Neural crest cell (in vitro differentiated cells): Measurements from ENCODE around the gene ARX. TPM values are rescaled to one million over a fixed set of nuclear protein-coding genes. Genes with fewer than 3 reads are reported as not detected.

ENCODE experiments used
- DNase-seq: peaks from one replicate; pipeline ENCODE4 v3.0.0; 2021; ENCODE audit warnings: low read depth, mixed read lengths, low spot score
- H3K27ac Mint-ChIP-seq: one replicate; pipeline ENCODE4 v1.8.0; 2021; ENCODE audit warnings: mild to moderate bottlenecking, mixed read lengths; ENCODE audit not compliant: unreplicated experiment
- H3K27me3 Mint-ChIP-seq: 2 replicates; pipeline ENCODE4 v1.8.0; 2021; ENCODE audit warnings: low read depth, mild to moderate bottlenecking, mixed read lengths
- H3K36me3 Mint-ChIP-seq: 2 replicates; pipeline ENCODE4 v1.8.0; 2021; ENCODE audit warnings: low read depth, mild to moderate bottlenecking, mixed read lengths
- H3K4me1 Mint-ChIP-seq: 2 replicates; pipeline ENCODE4 v1.8.0; 2021; ENCODE audit warnings: mixed read lengths
- H3K4me3 Mint-ChIP-seq: one replicate; pipeline ENCODE4 v1.8.0; 2021; ENCODE audit warnings: mild to moderate bottlenecking, mixed read lengths
- H3K9me3 Mint-ChIP-seq: 2 replicates; pipeline ENCODE4 v1.8.0; 2021; ENCODE audit warnings: mixed read lengths
- total RNA-seq: library from RNA; stranded (reverse); gene quantifications from 2 replicates; pipeline ENCODE4 v1.2.1, GENCODE V29; 2021
- TF ChIP-seq, protein P1 (sequence below): fragments of 200-600 bp; sonication (generic); conservative IDR thresholded peaks from 2 replicates; pipeline ENCODE4 v1.5.0; 2021; ENCODE audit warnings: antibody characterized with exemption, mild to moderate bottlenecking

Gene ARX
- total RNA-seq, 1 donor from 2014 or later, result 0.16 TPM

DNA sequence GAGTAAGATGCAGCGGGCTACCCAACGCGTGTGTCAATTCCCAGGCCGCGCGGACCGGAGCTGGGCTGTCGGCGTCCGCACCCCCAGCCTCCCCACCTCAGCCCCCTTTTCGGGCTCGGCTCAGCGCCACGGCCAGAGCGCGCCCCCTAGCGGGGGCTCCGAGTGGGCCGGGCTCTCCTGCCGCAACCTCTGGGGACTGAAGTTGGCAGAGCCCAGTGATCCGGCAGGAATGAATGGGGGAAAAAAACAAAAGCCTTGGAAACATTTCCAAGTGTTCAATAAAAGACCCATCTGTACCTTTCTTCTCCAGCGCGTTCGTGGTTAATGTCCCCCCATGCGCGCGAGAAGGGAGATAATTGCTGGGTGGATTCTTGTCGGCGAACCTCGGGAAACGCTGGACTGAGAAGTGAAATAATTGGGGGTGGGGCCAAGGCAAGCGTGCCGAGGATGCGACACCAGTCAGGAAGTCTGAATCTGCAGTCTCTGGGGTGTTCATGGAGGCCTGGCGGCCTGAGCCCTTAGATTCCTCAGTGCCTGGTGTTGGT lies 5.2 kb upstream of the ARX start:
- Mint-ChIP-seq H3K4me1 (peaks cover 45% of the 10 kb centered on the region), H3K27me3 (peaks cover 98% of the 10 kb centered on the region), H3K27ac (no peak overlapping the region), H3K9me3 (no peaks in the 10 kb centered on the region), H3K4me3 (peak overlapping the region; percentile 38), H3K36me3 (no peaks in the 10 kb centered on the region)
- DNase-seq, result peak; percentile 70
- TF ChIP-seq, protein P1, sequence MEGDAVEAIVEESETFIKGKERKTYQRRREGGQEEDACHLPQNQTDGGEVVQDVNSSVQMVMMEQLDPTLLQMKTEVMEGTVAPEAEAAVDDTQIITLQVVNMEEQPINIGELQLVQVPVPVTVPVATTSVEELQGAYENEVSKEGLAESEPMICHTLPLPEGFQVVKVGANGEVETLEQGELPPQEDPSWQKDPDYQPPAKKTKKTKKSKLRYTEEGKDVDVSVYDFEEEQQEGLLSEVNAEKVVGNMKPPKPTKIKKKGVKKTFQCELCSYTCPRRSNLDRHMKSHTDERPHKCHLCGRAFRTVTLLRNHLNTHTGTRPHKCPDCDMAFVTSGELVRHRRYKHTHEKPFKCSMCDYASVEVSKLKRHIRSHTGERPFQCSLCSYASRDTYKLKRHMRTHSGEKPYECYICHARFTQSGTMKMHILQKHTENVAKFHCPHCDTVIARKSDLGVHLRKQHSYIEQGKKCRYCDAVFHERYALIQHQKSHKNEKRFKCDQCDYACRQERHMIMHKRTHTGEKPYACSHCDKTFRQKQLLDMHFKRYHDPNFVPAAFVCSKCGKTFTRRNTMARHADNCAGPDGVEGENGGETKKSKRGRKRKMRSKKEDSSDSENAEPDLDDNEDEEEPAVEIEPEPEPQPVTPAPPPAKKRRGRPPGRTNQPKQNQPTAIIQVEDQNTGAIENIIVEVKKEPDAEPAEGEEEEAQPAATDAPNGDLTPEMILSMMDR, result peak; percentile 94

DNA sequence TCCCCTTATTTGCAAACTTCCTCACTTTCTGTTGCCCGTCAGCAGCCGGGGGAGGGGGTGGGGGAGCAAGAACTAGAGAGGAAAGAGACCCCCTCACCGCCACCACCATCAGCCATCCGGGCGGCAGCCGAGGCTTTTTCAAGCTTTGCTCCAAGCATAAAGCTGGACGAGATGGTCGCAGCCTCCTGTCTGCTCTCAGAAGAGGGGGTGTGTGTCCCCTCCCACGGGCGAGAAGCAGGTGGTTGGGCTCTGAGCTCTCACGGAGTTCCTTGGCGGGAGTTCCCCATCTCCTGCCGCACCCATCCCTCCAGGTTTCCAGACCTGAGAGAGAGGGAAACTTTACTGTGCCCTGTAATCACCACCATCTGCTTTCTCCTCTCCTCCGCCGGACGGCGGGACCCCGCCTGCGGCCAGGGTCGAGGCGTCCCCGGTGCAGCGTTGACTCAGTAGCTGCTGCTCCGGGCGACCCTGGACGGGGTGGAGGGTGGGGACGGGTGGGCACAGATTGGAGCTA lies 4.7 kb upstream of the ARX start:
- TF ChIP-seq, protein P1, result no peak
- Mint-ChIP-seq H3K4me3 (peak overlapping the region; percentile 21), H3K9me3 (no peaks in the 10 kb centered on the region), H3K36me3 (no peaks in the 10 kb centered on the region), H3K4me1 (peaks cover 46% of the 10 kb centered on the region), H3K27ac (no peak overlapping the region), H3K27me3 (peaks cover 98% of the 10 kb centered on the region)
- DNase-seq, result no peak

DNA sequence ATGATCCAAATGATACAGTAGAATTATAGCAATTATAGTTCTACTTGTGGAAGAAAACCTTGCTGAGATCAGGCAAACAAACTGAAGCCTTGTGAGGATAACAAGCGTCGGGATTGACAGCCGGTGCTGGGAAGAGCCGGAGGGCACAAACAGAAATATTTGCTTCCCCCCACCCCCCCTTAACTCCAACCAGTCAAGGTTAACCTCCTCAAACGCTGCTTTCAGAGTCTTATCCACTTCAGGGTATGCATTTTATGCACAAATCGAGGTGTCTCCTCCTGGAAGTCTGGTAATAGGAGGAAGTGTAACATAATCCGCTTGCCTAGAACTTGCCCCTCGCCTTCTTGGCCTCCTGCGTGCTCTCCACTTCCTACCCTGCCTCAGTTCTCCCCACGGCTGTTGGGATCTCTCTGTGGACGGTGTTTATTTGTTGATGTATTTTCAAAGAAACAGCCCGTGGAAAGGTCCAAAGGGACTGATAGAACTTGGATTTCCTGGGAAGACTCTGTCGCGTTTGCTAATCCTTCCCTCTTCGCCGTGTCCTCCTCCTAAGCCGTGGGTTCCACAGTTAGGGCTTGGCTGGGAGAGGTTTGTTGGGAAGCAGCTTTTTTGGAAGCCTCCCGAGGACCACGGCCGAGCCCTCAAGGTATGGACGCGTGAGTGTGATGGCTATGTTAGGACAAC lies 4.1 kb upstream of the ARX start:
- H3K27ac Mint-ChIP-seq, result no peak overlapping the region
- peak overlapping the region; percentile 21 for H3K4me3 Mint-ChIP-seq
- H3K9me3 Mint-ChIP-seq, result no peaks in the 10 kb centered on the region
- no peak for DNase-seq
- H3K4me1 Mint-ChIP-seq, result peaks cover 50% of the 10 kb centered on the region
- TF ChIP-seq, protein P1, result no peak
- peaks cover 98% of the 10 kb centered on the region for H3K27me3 Mint-ChIP-seq
- no peaks in the 10 kb centered on the region for H3K36me3 Mint-ChIP-seq

DNA sequence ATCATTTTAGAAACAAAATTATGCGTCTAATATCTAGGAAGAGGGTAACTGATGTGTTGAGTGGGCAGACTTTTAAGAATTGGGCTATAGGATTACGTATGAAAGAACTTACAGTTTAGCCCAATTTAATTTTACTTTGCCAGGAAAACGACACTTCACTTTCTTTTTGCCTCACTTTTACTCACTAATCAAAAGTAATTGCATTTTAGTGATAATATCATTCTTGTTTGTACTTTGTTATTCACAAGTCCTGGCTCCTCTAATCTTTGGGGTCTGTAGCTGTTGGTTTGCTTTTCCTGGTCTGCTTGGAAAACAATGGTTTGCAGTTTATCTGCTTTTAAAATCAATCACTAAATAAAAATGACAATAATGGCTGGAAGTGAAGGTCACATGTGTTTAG lies 2.9 kb upstream of the ARX start:
- Mint-ChIP-seq H3K4me3 (peak overlapping the region; percentile 42), H3K4me1 (peaks cover 49% of the 10 kb centered on the region), H3K27ac (no peak overlapping the region), H3K27me3 (peaks cover 98% of the 10 kb centered on the region), H3K36me3 (no peaks in the 10 kb centered on the region), H3K9me3 (no peaks in the 10 kb centered on the region)
- DNase-seq, result no peak
- TF ChIP-seq, protein P1, result no peak

DNA sequence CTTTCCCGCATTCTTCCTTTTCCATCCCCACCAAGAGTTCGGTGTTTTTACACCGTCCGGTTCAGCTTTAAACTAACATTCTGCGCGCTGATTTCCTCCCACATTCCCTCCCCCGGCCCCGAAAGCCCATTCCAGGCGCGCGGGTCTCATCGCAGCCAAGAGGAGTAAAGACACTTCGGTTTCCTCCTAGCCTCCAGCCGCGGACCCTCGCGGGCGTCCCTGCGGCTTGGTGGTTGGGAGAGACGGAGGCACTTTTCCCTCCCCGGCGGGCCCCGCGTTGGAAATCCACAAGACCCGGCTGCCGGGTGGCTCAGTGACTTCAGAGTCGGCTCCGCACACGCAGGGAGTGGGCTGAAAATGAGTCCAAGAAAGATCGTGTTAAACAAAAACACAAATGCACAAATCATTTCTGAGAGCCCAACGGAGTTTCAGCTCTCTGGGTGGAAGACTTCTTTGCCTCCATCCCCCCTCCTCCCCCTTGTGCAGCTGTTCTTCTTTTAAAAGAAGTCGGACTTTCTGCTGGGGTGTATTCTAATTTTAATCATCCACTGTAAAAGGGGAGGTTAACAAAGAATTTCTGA lies 2.0 kb upstream of the ARX start:
- peaks cover 95% of the 10 kb centered on the region for H3K27me3 Mint-ChIP-seq
- no peak for DNase-seq
- TF ChIP-seq, protein P1, result no peak
- H3K36me3 Mint-ChIP-seq, result no peaks in the 10 kb centered on the region
- H3K27ac Mint-ChIP-seq, result peak overlapping the region; percentile 65
- peaks cover 43% of the 10 kb centered on the region for H3K4me1 Mint-ChIP-seq
- no peaks in the 10 kb centered on the region for H3K9me3 Mint-ChIP-seq
- H3K4me3 Mint-ChIP-seq, result peak overlapping the region; percentile 72
